HG03066 (cell line): ENCODE results near the gene STK32C.

Experiments
- ATAC-seq: cut with Tn5 transposase; IDR thresholded peaks from one replicate; pipeline ENCODE4 v1.9.1; 2021; ENCODE audit warnings: low read depth; ENCODE audit not compliant: unreplicated experiment

STK32C gene

DNA sequence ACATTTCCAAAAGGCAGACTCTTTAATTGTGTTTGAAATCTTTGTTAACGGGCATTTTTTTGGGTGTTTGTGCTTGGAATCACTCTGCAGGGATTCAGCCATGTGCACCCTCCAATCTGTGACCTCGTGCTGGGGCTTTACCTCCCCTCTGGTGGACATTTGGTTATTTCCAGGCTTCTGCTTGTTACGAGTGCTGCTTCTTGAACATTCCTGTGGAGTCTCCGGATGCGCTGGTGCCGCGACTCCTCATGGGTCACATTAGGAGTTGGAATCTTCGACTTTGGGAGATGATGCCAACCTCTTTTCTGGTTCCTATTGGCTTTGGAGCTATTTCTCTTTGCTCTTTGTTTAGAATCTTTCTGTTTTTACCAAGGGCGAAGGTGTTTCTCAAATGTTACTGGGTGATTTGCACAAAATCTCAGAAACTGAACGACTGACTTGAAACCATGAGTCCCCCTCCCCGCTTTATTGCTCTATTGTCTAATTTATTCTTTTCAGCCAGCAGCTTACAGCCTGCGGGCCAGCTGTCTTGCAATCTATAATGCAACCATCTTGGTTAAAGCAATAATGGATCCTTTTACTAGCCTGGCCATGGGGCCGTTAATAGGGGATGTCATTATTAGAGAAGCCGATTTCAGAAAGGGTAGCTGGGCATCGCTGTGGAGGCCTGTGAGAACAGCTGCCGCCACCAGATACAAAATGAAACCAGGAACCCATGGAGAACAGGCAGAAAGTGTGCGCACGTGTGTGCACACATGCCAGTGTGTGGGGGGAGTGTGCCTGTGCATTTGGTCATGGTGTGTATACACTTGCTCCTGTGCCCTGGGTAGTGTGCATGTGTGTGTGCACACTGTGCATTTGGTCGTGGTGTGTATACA lies 130.9 kb downstream of the STK32C start:
- ATAC-seq, result no peak

DNA sequence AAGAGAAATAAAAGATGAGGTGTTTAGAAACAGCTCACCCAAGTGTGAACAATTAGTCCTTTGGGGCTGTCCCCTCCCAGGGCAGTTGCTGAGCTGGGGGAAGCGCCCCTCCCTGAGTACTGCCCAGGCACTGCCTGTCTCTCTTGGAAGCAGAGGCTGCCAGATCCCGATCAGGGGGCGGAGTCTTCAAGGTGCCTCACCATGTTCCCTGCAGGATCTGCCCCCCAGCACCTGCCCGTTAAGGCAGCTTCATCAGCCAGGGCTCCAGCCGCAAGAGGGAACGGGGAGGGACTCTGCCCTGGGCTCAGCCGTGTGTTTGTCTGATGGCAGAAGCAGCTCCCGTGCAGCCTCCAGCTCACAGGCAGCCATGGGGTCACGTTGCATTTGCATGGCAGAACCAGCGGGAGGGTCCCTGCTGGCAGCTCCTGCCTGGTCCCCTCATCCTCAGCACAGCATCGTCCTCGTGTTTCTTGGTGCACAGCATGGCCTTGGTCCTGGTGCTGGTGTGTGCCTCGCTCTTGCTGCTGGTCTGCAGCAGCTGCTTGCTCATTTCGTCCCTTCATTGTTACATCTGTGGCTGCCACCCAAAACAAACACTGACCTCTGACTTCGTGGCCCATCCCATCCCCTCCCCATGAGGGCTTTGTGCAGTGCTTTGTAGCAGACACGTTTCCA lies 131.7 kb downstream of the STK32C start:
- ATAC-seq, result no peak

DNA sequence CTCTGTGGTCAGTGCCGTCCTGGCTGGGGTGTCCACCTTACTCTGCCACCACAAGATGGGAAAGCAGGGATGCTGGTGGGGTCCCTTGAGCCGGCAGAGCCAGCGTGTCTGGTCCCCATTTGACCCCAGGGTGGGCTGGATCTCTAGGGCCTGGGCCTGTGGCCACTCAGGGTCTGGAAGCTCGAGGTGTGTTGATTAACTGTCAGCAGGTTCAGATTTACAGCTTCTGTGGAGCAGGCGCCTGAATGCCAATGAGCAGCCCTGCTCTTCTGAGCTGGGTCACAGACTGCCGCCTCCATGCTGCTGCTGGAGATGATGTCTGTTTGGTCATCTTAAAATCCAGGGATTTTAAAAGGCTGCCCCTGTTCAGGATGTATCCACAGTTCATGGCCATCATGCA lies 132.3 kb downstream of the STK32C start:
- no peak for ATAC-seq

DNA sequence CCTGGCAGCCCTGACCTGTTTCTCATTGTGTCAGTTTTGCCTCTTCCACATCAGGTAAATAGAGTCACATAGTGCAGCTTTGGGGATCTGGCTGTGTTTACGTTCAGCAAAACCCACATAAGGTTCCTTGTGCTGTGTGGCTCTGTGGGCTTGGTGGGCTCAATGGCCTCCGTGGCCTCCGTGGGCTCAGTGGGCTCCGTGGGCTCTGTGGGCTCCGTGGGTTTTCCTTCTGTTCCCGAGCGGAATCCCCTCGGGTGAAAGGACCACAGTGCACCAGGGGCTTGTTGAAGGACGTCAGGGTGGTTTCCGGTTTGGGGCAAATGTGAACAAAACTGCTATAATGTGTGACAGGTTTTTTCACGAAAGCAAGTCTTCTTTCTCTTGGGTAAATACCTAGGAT lies 133.5 kb downstream of the STK32C start:
- no peak for ATAC-seq

DNA sequence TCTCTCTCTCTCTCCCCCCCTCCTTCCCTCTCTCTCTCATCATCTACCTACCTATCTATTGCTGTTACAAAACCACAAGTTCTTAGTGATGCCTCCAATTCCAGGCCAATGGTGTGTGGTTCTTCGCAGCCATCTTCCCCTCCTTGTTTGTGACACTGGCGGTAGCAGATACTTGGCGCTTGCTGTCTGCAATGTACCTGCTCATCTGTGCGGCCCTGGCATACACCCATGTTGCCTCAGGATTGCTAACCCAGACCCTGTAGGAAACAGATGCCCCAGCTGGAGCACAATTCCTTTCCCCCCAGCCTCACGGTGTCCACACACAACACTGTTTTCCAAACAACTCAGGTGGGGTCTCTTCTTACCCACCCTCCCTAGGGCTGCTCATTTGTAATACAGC lies 134.6 kb downstream of the STK32C start:
- no peak for ATAC-seq

DNA sequence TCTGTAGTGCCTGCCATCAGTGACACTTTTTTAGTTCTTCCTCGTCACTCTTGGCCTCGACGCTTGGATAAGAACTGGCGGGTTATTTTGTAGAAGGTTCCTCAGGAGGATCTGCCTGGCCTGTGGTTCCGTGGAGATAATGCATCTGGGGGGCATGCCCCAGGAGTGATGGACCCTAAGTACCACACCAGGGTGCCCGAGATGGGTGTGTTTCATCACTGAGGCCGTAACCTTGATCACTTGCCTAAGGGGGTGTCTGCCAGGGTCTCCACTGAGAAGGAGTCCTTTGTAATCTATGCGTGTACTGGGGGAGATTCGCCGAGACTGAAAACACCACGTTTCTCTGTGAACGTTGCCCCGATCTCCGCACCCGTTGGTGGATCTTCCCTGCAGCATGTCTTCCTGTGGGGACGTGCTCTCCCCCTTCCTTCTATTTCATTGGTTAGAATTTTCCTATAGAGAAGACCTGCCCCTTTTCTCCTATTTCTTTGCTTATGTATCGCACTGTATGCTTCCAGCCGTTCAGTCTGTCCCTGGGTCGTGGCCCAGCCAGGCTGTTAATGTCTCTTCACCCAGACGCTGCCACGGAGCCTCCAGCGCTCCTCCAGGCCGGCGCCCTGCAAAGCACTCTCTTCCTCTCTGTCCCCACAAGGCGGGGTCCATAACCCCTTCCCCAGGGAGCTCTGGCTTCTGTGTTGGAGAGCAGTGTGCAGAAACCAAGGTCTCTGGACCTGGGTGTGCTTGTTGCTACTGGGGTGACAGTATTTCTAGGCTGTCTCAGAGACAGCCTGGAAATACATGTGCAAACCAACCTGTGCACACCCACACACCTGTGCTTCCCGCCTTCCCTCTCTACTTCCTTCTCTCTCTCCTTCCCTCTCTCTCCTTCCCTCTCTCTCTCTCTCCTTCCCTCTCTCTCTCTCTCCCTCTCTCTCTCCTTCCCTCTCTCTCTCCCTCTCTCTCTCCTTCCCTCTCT lies 135.4 kb downstream of the STK32C start:
- no peak for ATAC-seq

DNA sequence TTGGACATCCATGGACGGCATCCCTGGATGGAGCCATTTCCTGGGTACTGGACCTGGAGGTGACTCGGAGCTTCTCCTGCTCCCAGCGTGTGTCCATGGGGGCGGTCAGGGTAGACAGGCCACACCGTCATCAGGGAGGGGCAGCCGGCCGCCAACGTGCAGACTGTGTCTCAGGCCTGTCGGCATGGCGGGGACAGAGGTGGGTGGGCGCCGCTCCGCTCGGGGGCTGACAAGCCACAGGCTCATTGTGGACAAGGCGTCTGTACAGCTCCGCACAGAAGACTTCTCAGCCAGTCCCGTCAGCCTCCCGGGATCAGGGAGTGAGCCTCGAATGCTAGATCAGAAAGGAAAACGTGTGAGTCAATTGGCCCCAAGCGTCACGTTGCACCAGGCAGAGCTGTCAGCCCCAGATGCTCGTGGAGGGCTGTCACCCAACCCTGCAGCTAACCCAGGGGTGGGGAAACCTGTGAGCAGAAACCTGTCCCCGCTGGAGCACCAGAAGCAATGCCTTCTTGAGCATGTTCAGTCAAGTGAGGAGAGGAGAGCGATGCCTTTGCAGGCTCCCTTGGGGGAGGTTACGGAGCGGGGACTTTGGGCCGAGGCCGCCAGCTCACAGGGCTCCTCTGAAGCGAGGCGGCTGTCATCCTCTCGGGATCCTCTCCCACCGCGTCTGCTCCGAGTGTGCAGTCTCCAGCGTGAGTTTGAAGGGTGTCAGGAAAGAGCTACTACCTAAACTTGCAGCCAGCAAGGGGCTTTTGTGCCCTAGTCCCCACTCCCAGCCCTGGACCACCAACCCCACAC lies 137.0 kb downstream of the STK32C start:
- no peak for ATAC-seq

DNA sequence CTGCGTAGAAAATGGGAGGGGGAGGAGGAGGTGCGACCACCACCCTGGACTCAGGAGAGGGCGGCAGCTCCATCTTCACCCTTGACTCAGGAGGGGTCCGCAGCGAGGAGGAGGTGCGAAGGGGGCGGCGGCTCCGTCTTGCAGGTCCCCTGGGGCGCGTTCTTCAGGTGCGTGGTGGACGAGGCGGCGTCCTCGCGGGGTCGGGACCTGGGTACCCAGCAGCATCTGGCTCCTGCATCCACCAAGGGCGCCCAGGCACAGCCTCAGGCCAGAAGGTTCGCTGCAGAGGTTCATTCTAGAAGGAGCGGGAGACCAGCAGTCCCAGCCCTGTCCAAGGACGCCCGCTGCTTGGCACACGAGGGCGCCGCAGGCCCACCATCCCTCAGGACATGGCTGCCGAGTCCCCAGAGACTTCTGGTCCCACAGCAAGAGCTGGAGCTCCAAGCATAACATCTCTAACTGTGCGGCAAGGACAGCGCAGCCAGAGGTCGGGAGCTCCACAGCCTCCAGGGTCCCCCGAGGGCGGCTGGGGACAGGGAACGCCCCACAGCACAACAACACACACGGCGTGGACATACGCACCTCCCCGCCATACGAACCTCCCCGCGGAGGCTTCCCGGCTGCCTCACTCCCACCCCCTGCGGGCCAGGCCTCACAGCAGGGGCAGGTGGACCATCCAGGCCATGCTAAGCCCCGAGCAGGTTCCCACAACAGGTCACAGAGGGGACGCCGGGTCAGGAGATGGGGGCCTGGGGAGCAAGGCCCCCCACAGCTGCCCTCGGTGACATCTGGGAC lies 137.8 kb downstream of the STK32C start:
- no peak for ATAC-seq

DNA sequence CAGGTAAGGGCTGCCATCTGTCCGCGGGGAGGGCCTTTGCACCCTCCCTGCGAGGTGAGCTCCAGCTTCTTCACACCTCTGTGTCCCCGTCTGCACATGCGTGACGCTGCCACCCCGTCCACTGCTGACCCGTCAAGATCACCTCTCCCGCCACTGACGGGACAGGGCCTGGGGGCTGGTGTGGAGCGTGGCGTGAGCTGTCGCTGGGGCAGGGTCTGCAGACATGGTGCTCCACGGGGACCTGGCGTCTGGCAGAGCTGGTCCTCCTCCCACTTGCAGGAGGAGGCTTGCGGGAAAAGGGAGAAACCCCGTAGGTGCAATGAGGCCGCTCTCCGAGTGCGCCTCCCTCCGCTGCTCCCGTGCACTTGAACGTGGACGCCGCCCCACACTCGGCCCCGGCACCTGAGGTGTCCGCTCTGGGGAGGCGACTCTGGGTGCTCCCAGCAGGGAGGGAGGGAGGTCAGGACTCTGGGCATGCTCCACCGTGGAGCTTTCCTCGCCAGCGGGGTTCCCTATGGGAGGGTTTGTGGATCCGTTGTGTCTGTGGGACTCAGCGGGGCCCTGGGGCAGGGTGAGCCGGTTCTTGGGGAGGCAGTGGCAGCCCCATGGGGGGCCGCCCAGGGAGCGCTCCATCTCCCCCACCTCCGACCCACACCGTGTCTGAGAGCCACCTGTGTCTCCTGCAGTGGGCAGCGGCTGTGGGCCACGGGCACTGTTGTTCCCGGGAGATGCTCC lies 138.6 kb downstream of the STK32C start:
- ATAC-seq, result no peak

DNA sequence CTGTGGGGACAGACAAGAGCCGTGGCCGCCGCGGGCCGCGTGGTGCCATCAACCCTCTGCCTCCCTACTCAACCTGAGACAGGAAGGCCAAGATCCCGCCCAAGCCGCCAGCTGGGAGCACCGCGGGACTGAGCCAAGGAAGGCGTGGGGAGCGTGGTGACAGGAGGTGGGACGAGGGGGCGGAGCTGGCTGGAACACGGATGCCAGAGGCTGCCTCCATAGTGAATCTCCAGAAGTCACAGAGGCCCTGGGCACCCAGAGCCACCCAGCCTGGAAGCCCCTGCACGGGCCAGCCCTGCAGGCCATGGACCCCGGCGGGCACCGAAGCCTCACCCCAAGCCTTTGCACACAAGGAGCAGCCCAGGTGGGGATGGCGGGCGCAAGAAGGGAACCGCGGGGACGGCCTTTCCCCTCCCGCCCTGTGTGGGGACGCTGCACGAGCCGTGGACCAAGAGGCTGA lies 139.1 kb downstream of the STK32C start:
- no peak for ATAC-seq

DNA sequence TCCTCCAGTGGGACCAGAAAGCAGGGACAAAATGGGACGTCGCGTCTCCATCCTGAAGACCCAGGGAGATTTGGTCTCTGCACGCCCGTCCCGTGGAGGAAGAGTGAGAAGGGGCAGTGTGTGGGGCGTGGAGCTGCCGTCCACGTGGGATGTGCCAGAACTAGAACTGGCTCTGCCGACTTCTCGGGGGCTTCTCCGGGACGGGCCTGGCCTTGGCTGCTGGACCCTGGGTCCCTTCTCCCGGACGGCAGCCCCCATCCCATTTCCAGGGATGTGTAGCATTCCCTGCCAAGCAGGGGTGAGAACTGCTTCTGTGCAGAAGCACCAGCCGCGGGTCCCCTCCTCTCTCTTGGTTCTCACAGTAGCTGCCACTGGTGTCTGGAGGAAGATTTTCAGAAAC lies 139.8 kb downstream of the STK32C start:
- no peak for ATAC-seq

DNA sequence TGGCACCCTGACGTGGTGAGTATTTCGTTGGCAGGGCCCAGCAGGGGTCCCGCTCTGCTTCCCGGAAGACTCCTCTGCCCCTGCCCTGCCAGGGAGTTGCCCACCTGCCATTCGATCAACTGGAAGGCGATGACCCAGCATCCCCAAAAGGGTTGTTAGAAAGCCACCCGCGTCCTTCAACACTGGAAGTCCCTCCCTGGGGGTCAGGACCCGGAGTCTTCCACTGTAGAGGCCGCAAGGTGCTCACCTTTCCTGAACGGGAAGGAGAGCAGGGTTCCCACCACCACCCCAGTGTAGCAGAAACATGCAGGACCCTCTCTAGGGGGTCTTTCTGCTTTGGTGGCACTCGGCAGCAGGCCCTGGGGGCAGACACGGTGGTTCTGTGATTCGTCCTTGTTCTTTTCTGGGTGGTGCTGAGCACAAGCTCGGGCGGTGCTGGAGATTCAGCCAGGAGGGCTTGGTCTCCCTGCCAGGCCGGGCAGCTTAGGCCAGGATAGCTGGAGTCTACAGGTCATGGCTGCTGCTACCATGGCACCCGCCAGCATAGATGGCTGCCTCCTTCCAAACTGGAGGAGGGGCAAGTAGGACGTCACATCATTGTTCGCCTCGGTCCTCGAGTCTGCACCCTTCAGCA lies 140.6 kb downstream of the STK32C start:
- ATAC-seq, result no peak

DNA sequence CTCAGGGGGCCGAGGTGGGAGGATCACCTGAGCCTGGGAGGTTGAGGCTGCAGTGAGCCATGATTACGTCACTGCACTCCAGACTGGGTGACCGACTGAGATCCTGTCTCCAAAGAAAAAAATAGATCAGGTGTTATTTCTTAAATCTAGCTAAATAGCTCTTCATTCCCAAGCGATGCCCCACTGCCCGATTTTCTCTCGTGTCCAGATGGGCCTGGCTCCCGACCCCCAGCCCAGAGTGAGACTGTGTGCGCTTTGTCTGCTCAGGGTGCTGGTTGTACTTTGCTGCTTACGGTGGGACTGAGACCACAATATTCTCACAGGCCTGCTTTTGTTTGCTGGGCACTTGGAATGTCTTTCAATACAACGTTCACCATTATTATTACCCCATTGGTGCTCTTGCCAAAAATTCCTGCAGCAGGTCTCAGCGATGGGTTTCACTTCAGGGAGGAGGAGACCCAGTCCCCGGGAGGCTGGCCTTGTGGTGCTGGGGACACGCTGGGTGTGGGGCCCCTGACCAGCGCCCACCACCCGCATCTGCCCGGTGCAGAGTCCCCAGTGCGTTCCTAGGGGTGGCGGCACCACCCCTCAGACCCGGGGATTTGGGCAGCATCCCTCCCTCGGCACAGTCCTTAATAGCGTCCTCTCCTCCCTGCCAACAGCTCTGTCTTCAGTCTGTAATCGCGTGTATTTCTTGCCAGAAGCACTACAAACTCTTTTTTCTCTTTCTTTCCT lies 141.4 kb downstream of the STK32C start:
- no peak for ATAC-seq

DNA sequence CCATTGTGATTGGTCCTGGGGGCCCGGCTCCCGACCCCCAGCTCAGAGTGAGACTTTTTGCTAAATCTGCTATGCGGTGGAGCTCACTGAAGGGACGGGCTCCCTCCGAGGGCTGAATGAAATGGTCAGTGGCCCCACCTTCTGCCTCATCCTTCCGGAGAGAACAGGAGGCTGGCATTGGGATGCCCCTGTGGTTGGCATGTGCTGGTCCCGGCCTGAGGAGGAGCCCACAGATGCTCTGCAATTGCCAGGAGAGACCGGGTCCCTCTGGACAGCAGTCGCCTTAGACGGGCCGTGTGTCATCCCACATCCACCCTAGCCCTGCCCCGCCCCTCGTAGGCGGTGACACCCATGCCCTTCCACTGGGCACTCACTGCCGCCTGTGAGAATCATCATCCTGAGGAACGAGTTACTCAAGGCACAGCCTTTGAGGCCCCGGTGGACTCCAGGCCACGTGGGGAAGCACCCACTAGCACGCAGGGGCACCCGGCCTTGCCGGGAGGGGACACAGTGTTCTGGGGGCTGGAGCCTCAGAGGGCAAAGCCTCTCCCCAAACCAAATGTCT lies 142.3 kb downstream of the STK32C start:
- ATAC-seq, result no peak

DNA sequence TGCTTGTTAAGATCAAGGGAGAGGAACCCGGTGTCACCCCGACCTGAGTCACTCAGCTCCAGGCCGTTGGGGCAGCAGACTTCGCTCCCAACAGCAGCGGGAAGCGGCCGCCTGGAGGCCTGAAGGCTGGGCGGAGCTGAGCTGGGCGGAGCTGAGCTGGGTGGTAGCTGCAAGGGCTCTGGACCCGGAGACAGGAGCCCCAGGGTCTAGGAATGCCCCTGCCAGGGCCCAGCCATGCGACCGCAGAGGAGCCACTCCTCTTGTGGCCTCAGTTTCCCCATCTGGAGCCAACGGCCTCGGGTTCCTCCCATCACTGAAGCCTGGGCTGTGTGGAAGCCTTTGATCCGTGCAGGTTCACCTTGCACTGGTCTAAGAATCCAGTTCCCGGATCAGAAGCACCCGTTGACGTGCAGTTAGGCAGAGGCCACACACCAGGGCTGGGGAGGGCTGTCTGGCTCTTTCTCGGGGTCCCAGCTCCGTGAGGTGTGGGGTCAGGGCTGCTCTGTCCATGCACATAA lies 142.9 kb downstream of the STK32C start:
- no peak for ATAC-seq

DNA sequence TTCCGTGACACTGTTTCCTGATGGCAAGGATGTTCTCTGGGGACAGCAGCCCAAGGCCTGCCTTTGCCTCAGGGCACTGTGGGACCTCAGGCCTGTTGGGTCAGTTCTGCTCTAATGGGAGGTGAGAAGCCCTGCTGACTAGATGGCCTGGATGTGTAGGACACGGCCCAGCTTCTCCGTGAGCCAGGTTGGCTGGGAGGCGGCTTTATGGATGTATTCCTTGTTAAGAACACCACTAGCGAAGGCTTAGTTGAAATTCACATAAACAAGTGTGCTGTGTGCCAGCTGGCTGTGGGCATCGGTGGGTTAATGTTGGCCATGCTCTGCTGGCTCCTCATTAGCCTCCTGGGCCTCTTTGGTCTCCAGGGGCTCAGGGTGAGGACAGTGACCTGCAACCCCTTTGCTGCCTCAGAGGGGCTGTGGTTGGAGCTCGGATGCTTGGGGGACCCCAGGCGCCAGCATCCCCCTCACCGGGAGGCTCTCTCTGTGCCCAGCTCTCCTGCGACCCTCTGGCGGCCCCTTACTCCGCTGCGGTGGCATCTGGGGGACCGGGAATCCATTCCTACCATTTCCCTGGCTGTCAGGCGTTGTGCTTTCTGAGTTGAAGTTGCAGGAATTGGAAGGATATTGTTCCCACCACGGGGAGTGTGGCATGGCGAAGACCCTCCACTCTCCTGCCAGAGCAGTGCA lies 143.8 kb downstream of the STK32C start:
- no peak for ATAC-seq
